ENCODE measurements around the gene CACNG4.

Gene CACNG4

GRCh38 chr17:67026341-67026740 lies 61.8 kb downstream of the CACNG4 start:
- TF ChIP-seq CTCF (IDR thresholded peaks at IDR 0.05): no peak
- no peak overlapping the region for H3K4me3 ChIP-seq
- DNase-seq (ENCODE audit: low spot score): no peak
- H3K27ac ChIP-seq: no peak overlapping the region

DNA sequence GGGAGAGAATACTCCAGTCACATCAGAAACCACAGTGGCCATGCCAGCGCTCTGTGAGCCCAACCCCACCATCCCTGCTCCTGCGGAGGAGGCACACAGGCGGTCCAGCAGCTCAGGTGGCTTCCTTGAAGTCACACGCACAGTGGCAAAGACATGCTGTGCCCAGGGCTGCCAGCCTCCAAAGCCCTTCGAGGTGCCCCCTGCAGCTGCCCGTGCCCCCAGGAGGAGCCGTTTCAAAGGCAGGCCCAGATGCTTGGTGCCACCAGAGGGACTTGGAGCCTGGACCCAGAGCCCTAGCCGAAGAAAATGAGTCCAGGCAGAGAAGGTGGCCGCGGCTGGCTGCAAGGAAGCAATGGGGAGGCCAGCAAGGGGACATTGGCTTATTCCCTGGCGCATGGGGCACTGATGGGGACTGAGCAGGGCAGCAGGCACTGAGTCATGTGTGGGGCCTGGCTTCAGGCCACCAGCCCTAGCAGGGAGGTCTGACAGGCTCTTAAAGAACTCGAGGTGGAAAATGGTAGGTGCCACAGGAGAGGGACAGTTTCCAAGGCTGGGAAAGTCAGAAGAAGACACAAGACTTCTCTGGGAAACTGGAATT lies 62.6 kb downstream of the CACNG4 start:
- Histone ChIP-seq H3K4me3 (no peak overlapping the region), H3K27ac (no peak overlapping the region)
- TF ChIP-seq CTCF (IDR thresholded peaks at IDR 0.05): no peak
- no peak for DNase-seq (ENCODE audit: low spot score)

GRCh38 chr17:67030641-67031040 lies 66.1 kb downstream of the CACNG4 start:
- Histone ChIP-seq H3K27ac (no peak overlapping the region), H3K4me3 (no peak overlapping the region)
- DNase-seq (ENCODE audit: low spot score): no peak
- no peak for TF ChIP-seq CTCF (IDR thresholded peaks at IDR 0.05)

DNA sequence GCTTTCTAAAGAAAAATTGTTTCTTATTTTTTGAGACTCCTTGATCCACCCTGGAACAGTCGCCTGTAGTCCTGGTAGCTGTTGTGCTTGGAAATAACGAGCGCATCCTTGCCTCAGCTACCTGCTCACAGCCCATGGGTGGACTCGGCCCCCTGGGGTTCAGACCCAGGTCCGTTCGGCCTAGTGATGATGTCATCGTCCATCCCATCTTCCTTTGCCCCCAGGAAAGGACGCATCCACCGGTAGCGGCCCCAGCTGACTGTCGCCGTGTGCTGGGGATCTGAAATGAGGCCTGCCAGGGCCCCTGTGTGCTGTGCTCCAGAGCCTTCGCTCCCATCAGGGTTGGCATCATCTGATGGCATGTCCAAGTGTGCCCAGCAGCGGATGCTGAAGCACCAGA lies 67.9 kb downstream of the CACNG4 start:
- no peak for TF ChIP-seq CTCF (IDR thresholded peaks at IDR 0.05)
- Histone ChIP-seq H3K4me3 (no peak overlapping the region), H3K27ac (no peak overlapping the region)
- DNase-seq (ENCODE audit: low spot score): no peak

- DNase-seq (ENCODE audit: low spot score): no peak
- no peak overlapping the region for H3K4me3 ChIP-seq
- no peak for TF ChIP-seq CTCF (IDR thresholded peaks at IDR 0.05)
- H3K27ac ChIP-seq: no peak overlapping the region
Observed at GRCh38 chr17:67032985-67033384, 68.5 kb downstream of the CACNG4 start.

DNA sequence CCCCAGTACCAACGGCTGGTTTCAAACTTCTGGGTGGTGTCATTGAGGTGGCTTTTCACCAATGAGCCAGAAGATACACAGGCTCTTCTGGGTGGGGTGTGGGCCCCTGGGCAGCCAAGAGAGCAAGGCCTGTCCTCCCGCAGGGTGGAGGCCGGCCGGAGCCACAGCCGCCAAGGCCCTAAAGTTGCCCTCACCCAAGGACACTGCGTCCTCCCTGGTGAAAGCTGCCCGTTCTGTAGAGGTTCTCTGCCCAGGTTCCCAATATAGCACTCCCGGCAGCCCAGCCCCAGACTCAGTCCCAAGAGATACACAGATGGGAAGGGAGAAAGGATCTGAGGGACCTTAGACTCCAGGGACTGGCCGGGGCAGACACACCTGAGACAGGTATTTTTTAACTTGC lies 69.1 kb downstream of the CACNG4 start:
- no peak overlapping the region for H3K27ac ChIP-seq
- no peak overlapping the region for H3K4me3 ChIP-seq
- no peak for DNase-seq (ENCODE audit: low spot score)
- TF ChIP-seq CTCF (IDR thresholded peaks at IDR 0.05): no peak

All from coronary artery (tissue), 2 donors.